H9 (cell line): Measurements from ENCODE around the gene PODXL2. TPM values are rescaled to one million over a fixed set of nuclear protein-coding genes. Genes with fewer than 3 reads are reported as not detected.

Experiments used
- DNase-seq: peaks from one replicate; pipeline ENCODE4 v3.0.0-alpha.2; 2017
- H2AFZ ChIP-seq: one replicate; pipeline ENCODE4 v1.6.1; 2013; ENCODE audit warnings: mild to moderate bottlenecking, low read length, control low read depth, moderate library complexity
- H2AK5ac ChIP-seq: 2 replicates; pipeline ENCODE4 v1.6.1; 2013; ENCODE audit warnings: low read length, control low read depth, mixed read lengths; ENCODE audit not compliant: insufficient read length
- H2BK120ac ChIP-seq: one replicate; pipeline ENCODE4 v1.6.1; 2013; ENCODE audit warnings: low read depth, mild to moderate bottlenecking, low read length, control low read depth, inconsistent platforms; ENCODE audit not compliant: poor library complexity, severe bottlenecking
- H2BK12ac ChIP-seq: 2 replicates; pipeline ENCODE4 v1.6.1; 2013; ENCODE audit warnings: low read length, control low read depth, mixed read lengths, low read depth; ENCODE audit not compliant: insufficient read length
- H2BK15ac ChIP-seq: 2 replicates; pipeline ENCODE4 v1.6.1; 2013; ENCODE audit warnings: low read depth, low read length, control low read depth
- H2BK20ac ChIP-seq: one replicate; pipeline ENCODE4 v1.6.1; 2013; ENCODE audit warnings: low read depth, mild to moderate bottlenecking, low read length, control low read depth, inconsistent platforms; ENCODE audit not compliant: poor library complexity, severe bottlenecking
- H2BK5ac ChIP-seq: 2 replicates; pipeline ENCODE4 v1.6.1; 2013; ENCODE audit warnings: low read length, control low read depth, mixed read lengths; ENCODE audit not compliant: insufficient read length
- H3K14ac ChIP-seq: 2 replicates; pipeline ENCODE4 v1.6.1; 2013; ENCODE audit warnings: low read length, control low read depth; ENCODE audit not compliant: insufficient read depth
- H3K18ac ChIP-seq: 2 replicates; pipeline ENCODE4 v1.6.1; 2013; ENCODE audit warnings: low read depth, mild to moderate bottlenecking, mixed read lengths, low read length, control low read depth; ENCODE audit not compliant: insufficient read length
- H3K23ac ChIP-seq: 2 replicates; pipeline ENCODE4 v1.6.1; 2013; ENCODE audit warnings: low read length, control low read depth, mixed read lengths, low read depth; ENCODE audit not compliant: insufficient read length
- H3K23me2 ChIP-seq: 2 replicates; pipeline ENCODE4 v1.6.1; 2013; ENCODE audit warnings: low read depth, mild to moderate bottlenecking, mixed read lengths, low read length, control low read depth; ENCODE audit not compliant: insufficient read length, poor library complexity, severe bottlenecking
- H3K27ac ChIP-seq: 2 replicates; pipeline ENCODE4 v1.5.1; 2013; ENCODE audit warnings: low read length, control low read depth, mixed read lengths, low read depth; ENCODE audit not compliant: insufficient read length
- H3K27me3 ChIP-seq: 2 replicates; pipeline ENCODE4 v1.6.1; 2013; ENCODE audit warnings: low read length, control low read depth, inconsistent platforms; ENCODE audit not compliant: insufficient read depth
- H3K4ac ChIP-seq: 2 replicates; pipeline ENCODE4 v1.6.1; 2013; ENCODE audit warnings: low read depth, mild to moderate bottlenecking, control low read depth, inconsistent platforms, low read length, moderate library complexity
- H3K4me1 ChIP-seq: 2 replicates; pipeline ENCODE4 v1.6.1; 2013; ENCODE audit warnings: low read length, control low read depth, inconsistent platforms; ENCODE audit not compliant: insufficient read depth
- H3K4me2 ChIP-seq: 2 replicates; pipeline ENCODE4 v1.6.1; 2013; ENCODE audit warnings: low read length, control low read depth, mixed read lengths; ENCODE audit not compliant: insufficient read length, insufficient read depth
- H3K56ac ChIP-seq: 2 replicates; pipeline ENCODE4 v1.6.1; 2013; ENCODE audit warnings: low read depth, mild to moderate bottlenecking, mixed read lengths, low read length, control low read depth; ENCODE audit not compliant: insufficient read length
- H3K79me1 ChIP-seq: 2 replicates; pipeline ENCODE4 v1.6.1; 2013; ENCODE audit warnings: low read depth, mild to moderate bottlenecking, moderate library complexity, low read length, control low read depth, inconsistent platforms; ENCODE audit not compliant: insufficient read depth, poor library complexity, severe bottlenecking
- H3K79me2 ChIP-seq: 2 replicates; pipeline ENCODE4 v1.6.1; 2013; ENCODE audit warnings: low read length, control low read depth, inconsistent platforms; ENCODE audit not compliant: insufficient read depth
- H3K9ac ChIP-seq: 2 replicates; pipeline ENCODE4 v1.6.1; 2013; ENCODE audit warnings: low read length, control low read depth, mixed read lengths; ENCODE audit not compliant: insufficient read length; ENCODE audit errors: extremely low read depth
- H3K9me3 ChIP-seq: one replicate; pipeline ENCODE4 v1.6.1; 2013; ENCODE audit warnings: low read depth, low read length, inconsistent platforms; ENCODE audit not compliant: control insufficient read depth
- H3T11ph ChIP-seq: one replicate; pipeline ENCODE4 v1.6.1; 2013; ENCODE audit warnings: mild to moderate bottlenecking, low read length, control low read depth, inconsistent platforms
- H4K20me1 ChIP-seq: one replicate; pipeline ENCODE4 v1.6.1; 2013; ENCODE audit not compliant: control insufficient read depth, insufficient read length, insufficient read depth
- H4K5ac ChIP-seq: 2 replicates; pipeline ENCODE4 v1.6.1; 2013; ENCODE audit warnings: low read depth, mild to moderate bottlenecking, mixed read lengths, low read length, control low read depth; ENCODE audit not compliant: insufficient read length
- H4K8ac ChIP-seq: replicated peaks from 2 replicates; pipeline ENCODE4 v1.6.1; 2013; ENCODE audit warnings: low read length, control low read depth, mixed read lengths, low read depth; ENCODE audit not compliant: insufficient read length
- H4K91ac ChIP-seq: 2 replicates; pipeline ENCODE4 v1.6.1; 2013; ENCODE audit warnings: low read depth, mild to moderate bottlenecking, moderate library complexity, mixed read lengths, low read length, control low read depth; ENCODE audit not compliant: insufficient read length
- H3K27ac Mint-ChIP-seq, 3 experiments: 2 replicates in 2 of 3; 3 replicates in 1 of 3; pipeline ENCODE4 v1.8.0; 2020 to 2021; ENCODE audit warnings: mixed read lengths in 3 of 3, mild to moderate bottlenecking in 1 of 3, moderate library complexity in 1 of 3
- H3K27me3 Mint-ChIP-seq: 2 replicates; pipeline ENCODE4 v1.8.0; 2021; ENCODE audit warnings: low read depth, mild to moderate bottlenecking, moderate library complexity, mixed read lengths
- H3K36me3 Mint-ChIP-seq, 3 experiments: 2 replicates in 2 of 3; 3 replicates in 1 of 3; pipeline ENCODE4 v1.8.0; 2020 to 2021; ENCODE audit warnings: low read depth in 3 of 3, mixed read lengths in 3 of 3; ENCODE audit not compliant: insufficient read depth in 1 of 3
- H3K4me1 Mint-ChIP-seq, 2 experiments: 2 replicates each; pipeline ENCODE4 v1.8.0; 2020; ENCODE audit warnings: mixed read lengths in 2 of 2
- H3K4me3 Mint-ChIP-seq, 2 experiments: 2 replicates in 1 of 2; 3 replicates in 1 of 2; pipeline ENCODE4 v1.8.0; 2020 to 2021; ENCODE audit warnings: mild to moderate bottlenecking in 2 of 2, mixed read lengths in 2 of 2, moderate library complexity in 1 of 2
- H3K9me3 Mint-ChIP-seq, 2 experiments: 2 replicates in 1 of 2; 3 replicates in 1 of 2; pipeline ENCODE4 v1.8.0; 2020; ENCODE audit warnings: mild to moderate bottlenecking in 2 of 2, mixed read lengths in 2 of 2, moderate library complexity in 1 of 2
- CTCF ChIP-seq: fragments of 200-600 bp; sonication (generic); conservative IDR thresholded peaks from 3 replicates; pipeline ENCODE4 v1.8.0; 2021; ENCODE audit warnings: antibody characterized with exemption, mild to moderate bottlenecking
- WGBS: extraction: QIAGEN DNeasy Blood & Tissue Kit; methylation state at CpG from one replicate; pipeline ENCODE4 v1.1.7; 2013; ENCODE audit warnings: missing lambda C conversion rate, low lambda C conversion rate, mixed read lengths; ENCODE audit not compliant: insufficient read length; ENCODE audit errors: extremely low coverage; 5-methylcytosine and 5-hydroxymethylcytosine counted together
- total RNA-seq: library from RNA; stranded (reverse); gene quantifications from 2 replicates; pipeline ENCODE4 v1.2.1, GENCODE V29; 2021

Gene PODXL2
- total RNA-seq, 1 experiment from 2014 or later = 24.6 TPM

- Histone ChIP-seq H3K56ac (no peak overlapping the region), H3K79me1 (no peaks in the 10 kb centered on the region), H4K20me1 (peaks cover 3% of the 10 kb centered on the region), H2AFZ (no peak overlapping the region), H3K14ac (no peak overlapping the region), H4K5ac (no peak overlapping the region), H3K27ac (no peak overlapping the region), H2AK5ac (no peak overlapping the region), H4K91ac (no peak overlapping the region), H3K18ac (no peak overlapping the region), H3K9me3 (no peaks in the 10 kb centered on the region), H4K8ac (no peak overlapping the region), H3K27me3 (peaks cover 14% of the 10 kb centered on the region), H2BK120ac (no peak overlapping the region), H3K9ac (no peak overlapping the region), H3K79me2 (no peaks in the 10 kb centered on the region), H2BK5ac (no peak overlapping the region), H3K4ac (no peak overlapping the region), H3K23me2 (no peaks in the 10 kb centered on the region), H3T11ph (no peak overlapping the region), H3K23ac (no peak overlapping the region), H3K4me2 (no peak overlapping the region), H3K4me1 (no peaks in the 10 kb centered on the region), H2BK20ac (no peak overlapping the region), H2BK15ac (no peak overlapping the region), H2BK12ac (no peak overlapping the region)
- no peak overlapping the region for H3K27ac Mint-ChIP-seq
- peaks cover 7 to 8% of the 10 kb centered on the region in 2 experiments for H3K9me3 Mint-ChIP-seq
- peaks cover 15 to 34% of the 10 kb centered on the region in 2 experiments for H3K4me1 Mint-ChIP-seq
- DNase-seq = no peak
- peaks cover 0 to 1% (median 0%) of the 10 kb centered on the region in 3 experiments; a peak in 2 of 7 replicates for H3K36me3 Mint-ChIP-seq
- H3K27me3 Mint-ChIP-seq = peaks cover 46% of the 10 kb centered on the region
- H3K4me3 Mint-ChIP-seq = peak overlapping the region; percentile 54 to 78
- whole genome bisulfite sequencing = no CpG with 5 or more reads among the region's 4 CpGs
- TF ChIP-seq CTCF = no peak
Observed at GRCh38 chr3:127628426-127628787, 578 bp upstream of the PODXL2 start.
